T-helper 1 cell treated with Interleukin-12 subunit alpha and Interleukin-12 subunit beta and Interleukin-4 antibody, amounts not matched to agents 30 ng/mL and 1 ng/mL, for 36 hours (primary cell): Measurements from ENCODE around the gene GAPT. TPM values are rescaled to one million over a fixed set of nuclear protein-coding genes. Genes with fewer than 3 reads are reported as not detected.

Source experiments
- intact Hi-C: fragments of 100-400 bp; cut with micrococcal nuclease; formaldehyde crosslinking; loops from one replicate; pipeline ENCODE4 v1.15.1; 2024
- total RNA-seq: library from RNA; stranded (reverse); gene quantifications from 2 replicates; pipeline ENCODE4 v1.2.3, GENCODE V29; 2022

The GAPT gene
- total RNA-seq, result not detected in 2 replicates

GRCh38 chr5:58491216-58491892 lies at the start of gene GAPT:
GAPT (plus strand) TSS chr5:58491435; CDS start chr5:58494537, 3,102 bp downstream.
- intact Hi-C loops, result no loop called here

- intact Hi-C loops, result no loop called here
Measured at GRCh38 chr5:58444805-58445204, 46.4 kb upstream of the GAPT start.

DNA sequence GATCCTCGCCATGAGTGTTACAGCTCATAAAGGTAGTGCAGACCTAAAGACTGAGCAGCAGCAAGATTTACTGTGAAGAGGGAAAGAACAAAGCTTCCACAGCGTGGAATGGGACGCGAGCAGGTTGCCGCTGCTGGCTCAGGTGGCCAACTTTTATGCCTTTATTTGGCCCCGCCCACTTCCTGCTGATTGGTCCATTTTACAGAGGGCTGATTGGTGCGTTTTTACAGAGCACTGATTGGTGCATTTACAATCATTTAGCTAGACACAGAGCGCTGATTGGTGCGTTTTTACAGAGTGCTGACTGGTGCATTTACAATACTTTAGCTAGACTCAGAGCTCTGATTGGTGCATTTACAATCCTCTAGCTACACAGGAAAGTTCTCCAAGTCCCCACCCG lies 45.2 kb upstream of the GAPT start:
- intact Hi-C loops, result no loop called here

- intact Hi-C loops, result no loop called here
Measured at GRCh38 chr5:58447226-58447625, 44.0 kb upstream of the GAPT start.

- intact Hi-C loops, result no loop called here
Measured at GRCh38 chr5:58450018-58450417, 41.2 kb upstream of the GAPT start.

DNA sequence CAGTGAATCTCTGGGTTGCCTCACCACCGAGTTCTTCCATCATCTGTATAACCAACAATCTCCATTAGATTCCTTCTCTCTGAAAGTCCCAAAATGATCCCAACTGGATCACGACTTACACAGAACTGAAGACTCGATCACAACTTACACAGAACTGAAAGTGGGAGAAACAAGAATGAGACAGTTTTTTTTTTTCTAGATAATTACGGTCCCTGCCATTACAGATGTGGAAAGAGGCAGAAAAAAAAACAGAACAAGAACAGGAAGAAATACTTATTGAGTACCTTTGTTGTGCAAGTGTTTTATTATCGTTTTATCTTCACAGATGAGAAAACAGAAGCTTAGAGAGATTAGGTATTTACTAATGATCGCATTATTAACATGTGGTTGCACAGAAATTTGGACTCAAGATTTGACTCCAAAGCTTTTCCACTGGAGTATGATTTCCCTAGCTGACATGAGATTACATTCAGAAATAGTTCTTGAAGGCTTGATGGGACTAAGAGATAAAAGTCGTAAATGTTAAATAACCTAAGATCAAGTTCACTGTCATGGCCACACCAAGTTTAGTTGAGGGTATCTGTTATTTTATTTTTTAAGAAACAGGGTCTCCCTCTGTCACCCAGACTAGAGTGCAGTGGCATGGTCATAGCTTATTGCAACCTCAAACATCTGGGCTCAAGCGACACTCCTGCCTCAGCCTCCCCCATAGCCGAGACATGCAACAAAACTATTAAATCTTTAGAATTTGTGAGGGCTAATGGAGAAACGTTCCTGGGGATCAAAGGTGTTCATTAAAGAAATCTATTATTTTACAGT lies 40.2 kb upstream of the GAPT start:
- intact Hi-C loops, result no loop called here

GRCh38 chr5:58451732-58452565 lies 39.3 kb upstream of the GAPT start:
- intact Hi-C loops, result no loop called here

- intact Hi-C loops, result no loop called here
Measured at GRCh38 chr5:58452566-58453258, 38.5 kb upstream of the GAPT start.

DNA sequence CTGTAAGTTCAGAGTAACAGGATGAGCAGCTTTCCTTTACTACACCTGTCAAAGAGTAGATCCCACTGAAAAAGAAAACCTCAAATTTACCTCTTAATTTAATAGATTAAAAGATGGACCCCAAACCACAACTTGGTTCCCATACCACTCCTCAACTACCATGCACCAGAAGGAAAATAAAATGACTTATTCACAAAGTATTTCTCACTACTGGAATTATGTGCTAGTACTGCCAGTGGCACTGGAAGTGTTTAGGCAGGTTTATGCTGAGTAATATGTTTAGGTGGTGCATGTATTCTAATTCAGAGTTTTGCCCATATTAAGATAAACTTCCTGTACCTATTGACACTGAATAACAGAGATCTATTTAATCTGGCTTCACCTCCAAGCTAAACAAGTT lies 37.9 kb upstream of the GAPT start:
- intact Hi-C loops, result no loop called here

DNA sequence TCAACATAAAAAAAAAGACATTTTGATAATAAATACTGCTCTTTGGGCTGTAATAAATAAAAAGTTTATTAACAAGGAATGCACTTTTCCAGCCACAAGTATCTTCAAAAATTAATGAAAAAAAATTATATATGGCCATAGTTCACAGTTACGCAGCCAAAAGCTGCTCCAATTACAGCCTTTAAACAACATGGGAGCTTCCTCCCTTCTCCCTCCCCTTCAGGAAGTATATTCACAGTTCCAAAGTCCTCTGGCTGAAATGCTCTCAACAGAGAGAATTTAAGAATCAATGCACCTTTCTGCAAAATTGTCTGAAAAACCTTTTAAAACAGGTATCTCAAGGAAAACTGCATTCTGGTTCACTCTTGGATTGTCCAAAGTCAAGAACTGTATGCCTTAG lies 37.2 kb upstream of the GAPT start:
- intact Hi-C loops, result no loop called here

GRCh38 chr5:58455066-58455465 lies 36.2 kb upstream of the GAPT start:
- intact Hi-C loops, result loop anchor here (5.0 kb wide), 1 partner anchor 1137 kb away; no protein-coding TSS in a partner anchor

DNA sequence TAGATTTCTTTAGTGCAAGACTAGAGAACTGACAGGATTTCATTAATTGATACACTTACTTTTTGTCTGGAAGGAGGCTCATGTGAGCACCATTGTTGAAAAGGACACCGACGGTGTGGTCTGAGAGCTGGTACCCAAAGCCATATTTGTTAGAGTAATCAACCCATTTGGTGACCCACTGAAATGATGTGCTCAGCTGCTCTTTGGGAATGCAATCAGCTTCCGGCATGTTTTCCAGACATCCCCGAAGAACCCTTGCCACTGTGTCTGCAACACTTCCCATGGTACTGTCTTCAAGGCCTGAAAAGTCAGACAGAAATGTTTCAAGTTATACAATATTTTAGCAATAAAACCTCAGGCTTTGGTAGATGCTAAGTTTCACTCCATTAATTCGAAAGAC lies 35.8 kb upstream of the GAPT start:
- intact Hi-C loops, result loop anchor here (5.0 kb wide), 1 partner anchor 1137 kb away; no protein-coding TSS in a partner anchor

- intact Hi-C loops, result loop anchor here (5.0 kb wide), 1 partner anchor 1136 kb away; no protein-coding TSS in a partner anchor
Measured at GRCh38 chr5:58456026-58456425, 35.2 kb upstream of the GAPT start.

DNA sequence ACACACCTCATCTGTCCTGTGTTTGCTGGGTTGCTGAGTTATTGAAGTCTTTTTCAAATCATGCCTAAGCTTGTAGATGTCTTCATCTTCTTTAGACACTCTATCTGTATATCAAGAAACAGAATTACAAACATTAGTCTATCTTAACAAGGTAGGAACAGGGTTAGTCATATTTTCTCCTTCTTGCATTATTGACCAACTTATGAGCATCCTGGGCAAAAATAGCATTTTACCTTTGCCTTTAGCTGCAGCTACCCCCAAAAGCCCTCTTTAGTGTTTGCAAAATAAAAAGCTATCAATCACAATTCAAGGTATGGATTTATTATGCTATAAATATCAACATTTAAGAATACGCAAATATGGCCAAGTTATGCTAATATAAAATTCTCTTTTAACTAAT lies 34.7 kb upstream of the GAPT start:
- intact Hi-C loops, result loop anchor here (5.0 kb wide), 1 partner anchor 1136 kb away; no protein-coding TSS in a partner anchor

- intact Hi-C loops, result loop anchor here (5.0 kb wide), 1 partner anchor 1135 kb away; no protein-coding TSS in a partner anchor
Measured at GRCh38 chr5:58457050-58457449, 34.2 kb upstream of the GAPT start.

DNA sequence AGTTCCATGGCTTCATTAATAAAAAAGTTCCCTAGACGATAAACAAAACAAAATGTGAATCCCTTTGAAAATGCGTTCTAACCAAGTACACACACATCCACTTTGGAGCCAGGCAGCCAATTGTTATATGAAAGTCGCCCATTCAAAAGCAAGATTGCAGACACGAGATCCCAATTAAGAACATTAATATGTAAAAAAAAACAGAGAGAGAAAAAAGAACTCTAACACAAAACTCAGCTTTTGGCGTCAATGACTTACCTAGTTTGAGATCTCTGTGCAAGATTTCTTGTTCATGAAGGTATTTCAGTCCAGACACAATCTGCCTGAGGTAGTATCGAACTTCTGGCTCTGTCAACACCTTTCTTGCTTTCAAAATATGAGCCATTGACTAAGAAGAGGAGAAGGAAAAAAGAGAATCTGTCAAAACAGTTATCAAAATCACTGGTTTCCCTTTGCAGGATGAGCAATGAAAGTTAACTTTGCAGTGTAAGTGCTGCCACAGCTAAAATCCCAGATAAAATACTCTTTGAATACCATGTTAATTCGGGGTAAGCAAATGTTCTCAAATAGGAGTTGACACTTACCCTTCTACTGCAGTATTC lies 33.0 kb upstream of the GAPT start:
- intact Hi-C loops, result loop anchor here (5.0 kb wide), 1 partner anchor 1134 kb away; no protein-coding TSS in a partner anchor

DNA sequence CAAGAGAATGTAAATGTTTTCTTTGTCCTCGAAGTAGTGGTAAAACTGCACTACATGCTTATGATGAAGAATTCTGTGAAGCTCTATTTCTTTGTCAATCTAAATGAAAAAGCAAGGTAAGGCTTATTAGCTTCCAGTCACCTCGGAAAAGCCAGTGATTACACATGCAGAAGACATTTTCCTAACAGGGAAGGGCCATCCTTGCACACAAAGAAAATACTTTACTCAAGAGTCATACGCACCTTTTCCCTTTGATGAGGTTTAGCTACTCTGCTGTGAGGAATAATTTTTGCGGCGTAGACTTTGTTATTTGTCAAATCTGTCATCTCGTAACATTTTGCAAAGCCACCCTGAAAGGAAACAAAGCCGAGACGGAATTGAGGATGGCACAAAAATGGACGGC lies 32.5 kb upstream of the GAPT start:
- intact Hi-C loops, result loop anchor here (5.0 kb wide), 1 partner anchor 1134 kb away; no protein-coding TSS in a partner anchor

GRCh38 chr5:58459146-58460001 lies 31.9 kb upstream of the GAPT start:
- intact Hi-C loops, result loop anchor here (1.0 to 5.0 kb wide), 12 partner anchors 147 to 1559 kb away; partner anchors contain the start of genes MIER3 and SETD9
